ENCODE measurements around the gene GRIP2. TPM values are rescaled to one million over a fixed set of nuclear protein-coding genes. Genes with fewer than 3 reads are reported as not detected.

GRIP2 gene
- total RNA-seq, 1 experiment from 2014 or later = 4.5 TPM

GRCh38 chr3:14552041-14552648 lies 12.0 kb upstream of the GRIP2 start:
- CTCF ChIA-PET = no interaction called here
- H3K4me3 Mint-ChIP-seq (ENCODE audit: unreplicated experiment) = no peak overlapping the region
- TF ChIP-seq CTCF (IDR thresholded peaks at IDR 0.05; ENCODE audit: insufficient read depth in 1 of 2, low read depth in 1 of 2, low read length in 1 of 2, severe bottlenecking in 1 of 2, unreplicated experiment in 1 of 2) = no peak
- DNase-seq = no peak
- Histone ChIP-seq H3K4me1 (peaks cover 9% of the 10 kb centered on the region), H3K9me3 (no peaks in the 10 kb centered on the region), H3K4me3 (ENCODE audit: low read depth, low read length) (no peak overlapping the region), H3K27me3 (replicated peaks; ENCODE audit: control insufficient read depth, insufficient read depth, low read length) (no peaks in the 10 kb centered on the region), H3K36me3 (ENCODE audit: control insufficient read depth, insufficient read depth, low read length) (no peaks in the 10 kb centered on the region)
- no peaks in the 10 kb centered on the region for H3K36me3 Mint-ChIP-seq (ENCODE audit: insufficient read depth, unreplicated experiment)
- H3K9me3 Mint-ChIP-seq (ENCODE audit: unreplicated experiment) = no peaks in the 10 kb centered on the region
- H3K27me3 Mint-ChIP-seq (ENCODE audit: insufficient read depth, unreplicated experiment) = no peaks in the 10 kb centered on the region
- peaks cover 19% of the 10 kb centered on the region for H3K4me1 Mint-ChIP-seq (ENCODE audit: low read depth, unreplicated experiment)
- intact Hi-C loops (cut with micrococcal nuclease; ENCODE audit: unreplicated experiment) = no loop called here
- POLR2A ChIA-PET = no interaction called here
- no TSS peak for BruUV-seq (replicated peaks)
- H3K27ac Mint-ChIP-seq (ENCODE audit: unreplicated experiment) = no peak overlapping the region

- no peak overlapping the region for H3K27ac Mint-ChIP-seq (ENCODE audit: unreplicated experiment)
- ChIA-PET CTCF (no interaction called here), POLR2A (no interaction called here)
- H3K4me1 Mint-ChIP-seq (ENCODE audit: low read depth, unreplicated experiment) = peaks cover 19% of the 10 kb centered on the region
- no peaks in the 10 kb centered on the region for H3K36me3 Mint-ChIP-seq (ENCODE audit: insufficient read depth, unreplicated experiment)
- TF ChIP-seq CTCF (IDR thresholded peaks at IDR 0.05; ENCODE audit: insufficient read depth in 1 of 2, low read depth in 1 of 2, low read length in 1 of 2, severe bottlenecking in 1 of 2, unreplicated experiment in 1 of 2) = no peak
- BruUV-seq (replicated peaks) = no TSS peak
- H3K27me3 Mint-ChIP-seq (ENCODE audit: insufficient read depth, unreplicated experiment) = no peaks in the 10 kb centered on the region
- Histone ChIP-seq H3K4me3 (ENCODE audit: low read depth, low read length) (no peak overlapping the region), H3K36me3 (ENCODE audit: control insufficient read depth, insufficient read depth, low read length) (no peaks in the 10 kb centered on the region), H3K4me1 (peaks cover 9% of the 10 kb centered on the region), H3K9me3 (no peaks in the 10 kb centered on the region), H3K27me3 (replicated peaks; ENCODE audit: control insufficient read depth, insufficient read depth, low read length) (no peaks in the 10 kb centered on the region)
- intact Hi-C loops (cut with micrococcal nuclease; ENCODE audit: unreplicated experiment) = no loop called here
- H3K9me3 Mint-ChIP-seq (ENCODE audit: unreplicated experiment) = no peaks in the 10 kb centered on the region
- no peak overlapping the region for H3K4me3 Mint-ChIP-seq (ENCODE audit: unreplicated experiment)
- no peak for DNase-seq
These were observed 10.8 kb upstream of the GRIP2 start for GRCh38 chr3:14550651-14551611.

GRCh38 chr3:14550181-14550580 lies 10.0 kb upstream of the GRIP2 start:
- H3K27me3 ChIP-seq (replicated peaks; ENCODE audit: control insufficient read depth, insufficient read depth, low read length) = no peaks in the 10 kb centered on the region
- POLR2A ChIA-PET = no interaction called here
- no peak overlapping the region for H3K4me3 ChIP-seq (ENCODE audit: low read depth, low read length)
- H3K4me1 ChIP-seq = peaks cover 9% of the 10 kb centered on the region
- no peaks in the 10 kb centered on the region for H3K9me3 ChIP-seq
- TF ChIP-seq CTCF (IDR thresholded peaks at IDR 0.05; ENCODE audit: insufficient read depth in 1 of 2, low read depth in 1 of 2, low read length in 1 of 2, severe bottlenecking in 1 of 2, unreplicated experiment in 1 of 2) = no peak
- H3K36me3 Mint-ChIP-seq (ENCODE audit: insufficient read depth, unreplicated experiment) = no peaks in the 10 kb centered on the region
- no peaks in the 10 kb centered on the region for H3K36me3 ChIP-seq (ENCODE audit: control insufficient read depth, insufficient read depth, low read length)
- peaks cover 13% of the 10 kb centered on the region for H3K4me1 Mint-ChIP-seq (ENCODE audit: low read depth, unreplicated experiment)
- H3K27me3 Mint-ChIP-seq (ENCODE audit: insufficient read depth, unreplicated experiment) = no peaks in the 10 kb centered on the region
- no peak overlapping the region for H3K27ac Mint-ChIP-seq (ENCODE audit: unreplicated experiment)
- intact Hi-C loops (cut with micrococcal nuclease; ENCODE audit: unreplicated experiment) = no loop called here
- CTCF ChIA-PET = no interaction called here
- BruUV-seq (replicated peaks) = no TSS peak
- DNase-seq = no peak
- no peak overlapping the region for H3K4me3 Mint-ChIP-seq (ENCODE audit: unreplicated experiment)
- no peaks in the 10 kb centered on the region for H3K9me3 Mint-ChIP-seq (ENCODE audit: unreplicated experiment)
